ENCODE data around the gene KDELR1. TPM values are rescaled to one million over a fixed set of nuclear protein-coding genes. Genes with fewer than 3 reads are reported as not detected.
A peak's percentile ranks its signal among the peaks of the same experiment; 100 is the strongest.

Gene KDELR1
- total RNA-seq, 1 experiment from 2014 or later: 53.7 TPM

DNA sequence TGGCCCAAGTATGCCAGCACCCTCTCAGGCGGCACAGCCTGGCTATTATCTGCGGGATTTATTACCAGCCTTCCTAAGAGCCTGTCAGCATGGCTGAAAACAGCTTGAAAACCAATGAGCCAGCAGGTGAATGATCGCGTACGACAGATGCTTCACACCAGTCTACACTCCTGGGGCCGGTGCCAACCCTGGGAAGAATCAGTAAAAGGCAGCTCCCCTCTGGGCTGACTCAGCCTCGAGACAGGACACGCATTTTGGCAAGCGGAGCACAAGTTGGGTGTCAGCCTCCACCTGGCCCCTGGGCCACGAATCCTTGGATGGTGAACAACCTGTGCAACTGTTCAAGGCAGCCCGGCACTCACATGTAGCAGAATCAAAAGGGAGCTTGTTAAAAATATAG is 50.4 kb downstream of the KDELR1 start:
- H3K4me3 ChIP-seq (ENCODE audit: low read length): no peak overlapping the region
- no peak overlapping the region for H2AFZ ChIP-seq (ENCODE audit: low read length)
- no peaks in the 10 kb centered on the region for H3K79me2 ChIP-seq (ENCODE audit: low read length)
- H3K27me3 ChIP-seq (ENCODE audit: low read length): no peaks in the 10 kb centered on the region
- no peaks in the 10 kb centered on the region for H3K4me1 ChIP-seq (ENCODE audit: low read length)
- H4K20me1 ChIP-seq (ENCODE audit: insufficient read depth, low read depth, low read length): no peaks in the 10 kb centered on the region
- H3K4me2 ChIP-seq (ENCODE audit: low read depth, low read length, poor library complexity, severe bottlenecking): no peak overlapping the region
- H3K9ac ChIP-seq (ENCODE audit: low read length): no peak overlapping the region
- no peaks in the 10 kb centered on the region for H3K36me3 ChIP-seq (ENCODE audit: insufficient read depth, low read length)
- H3K27ac ChIP-seq (ENCODE audit: low read length): no peak overlapping the region
- no peaks in the 10 kb centered on the region for H3K9me3 ChIP-seq (ENCODE audit: low read length)
- H3K9me2 ChIP-seq (replicated peaks; ENCODE audit: insufficient read depth, low read length): no peaks in the 10 kb centered on the region
- DNase-seq: no peak

DNA sequence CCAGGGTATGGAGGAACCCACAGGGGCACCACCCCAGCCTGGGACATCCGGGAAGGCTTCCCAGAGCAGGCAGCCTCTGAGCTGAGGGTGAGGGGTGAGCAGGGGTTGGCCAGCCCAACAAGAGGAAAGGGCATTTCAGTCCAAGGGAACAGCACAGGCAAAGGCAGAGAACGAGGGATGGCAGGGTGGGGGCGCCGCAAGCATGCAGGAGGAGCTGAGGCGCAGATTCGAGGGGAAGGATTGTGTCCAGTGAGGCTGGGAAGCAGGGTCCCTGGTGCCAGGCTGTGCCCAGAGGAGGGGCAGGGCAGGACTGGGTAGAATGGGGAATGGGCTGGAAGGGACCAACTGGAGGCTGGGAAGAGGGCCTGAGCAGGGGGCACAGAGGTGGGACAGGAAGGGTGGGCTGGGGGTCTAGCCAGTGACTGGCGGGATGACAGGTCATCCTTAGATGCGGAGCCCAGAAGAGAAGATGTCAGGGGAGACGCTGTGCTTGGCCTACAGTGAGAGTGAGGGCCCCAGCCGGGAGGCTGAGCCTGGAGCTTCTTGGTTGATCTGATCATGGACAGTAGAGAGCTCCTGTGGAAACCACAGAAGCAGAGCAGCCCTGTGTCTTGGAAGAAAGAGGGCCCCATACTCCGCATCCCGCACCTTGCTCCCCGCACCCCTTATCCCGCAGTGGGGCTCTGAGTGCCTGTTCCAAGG is 52.4 kb downstream of the KDELR1 start:
- H3K9ac ChIP-seq (ENCODE audit: low read length): no peak overlapping the region
- H3K27me3 ChIP-seq (ENCODE audit: low read length): no peaks in the 10 kb centered on the region

GRCh38 chr19:48338253-48338755 is 53.0 kb downstream of the KDELR1 start:
- Histone ChIP-seq H3K9me2 (replicated peaks; ENCODE audit: insufficient read depth, low read length) (no peaks in the 10 kb centered on the region), H4K20me1 (ENCODE audit: insufficient read depth, low read depth, low read length) (no peaks in the 10 kb centered on the region), H3K9me3 (ENCODE audit: low read length) (no peaks in the 10 kb centered on the region), H3K36me3 (ENCODE audit: insufficient read depth, low read length) (no peaks in the 10 kb centered on the region), H3K27me3 (ENCODE audit: low read length) (no peaks in the 10 kb centered on the region), H3K9ac (ENCODE audit: low read length) (no peak overlapping the region), H3K4me3 (ENCODE audit: low read length) (no peak overlapping the region), H3K4me2 (ENCODE audit: low read depth, low read length, poor library complexity, severe bottlenecking) (no peak overlapping the region), H3K79me2 (ENCODE audit: low read length) (0 out of 2 replicates have a peak, but pooled peaks cover 3% of the 10 kb centered on the region), H2AFZ (ENCODE audit: low read length) (no peak overlapping the region), H3K27ac (ENCODE audit: low read length) (no peak overlapping the region), H3K4me1 (ENCODE audit: low read length) (peaks cover 13% of the 10 kb centered on the region)
- DNase-seq: no peak

More for the DNA sequence above, 52.4 kb downstream of the KDELR1 start:
- no peak for DNase-seq
- Histone ChIP-seq H3K79me2 (ENCODE audit: low read length) (0 out of 2 replicates have a peak, but pooled peaks cover 3% of the 10 kb centered on the region), H3K36me3 (ENCODE audit: insufficient read depth, low read length) (no peaks in the 10 kb centered on the region), H3K4me2 (ENCODE audit: low read depth, low read length, poor library complexity, severe bottlenecking) (no peak overlapping the region), H3K27ac (ENCODE audit: low read length) (no peak overlapping the region), H4K20me1 (ENCODE audit: insufficient read depth, low read depth, low read length) (no peaks in the 10 kb centered on the region), H3K9me3 (ENCODE audit: low read length) (no peaks in the 10 kb centered on the region), H2AFZ (ENCODE audit: low read length) (no peak overlapping the region), H3K4me3 (ENCODE audit: low read length) (no peak overlapping the region), H3K9me2 (replicated peaks; ENCODE audit: insufficient read depth, low read length) (no peaks in the 10 kb centered on the region), H3K4me1 (ENCODE audit: low read length) (peaks cover 9% of the 10 kb centered on the region)

- Histone ChIP-seq H3K36me3 (ENCODE audit: insufficient read depth, low read length) (peaks cover under 1% of the 10 kb centered on the region; the same call in 1 of the 2 replicates), H3K27ac (ENCODE audit: low read length) (peak overlapping the region; percentile 89), H3K9me2 (replicated peaks; ENCODE audit: insufficient read depth, low read length) (no peaks in the 10 kb centered on the region), H3K4me1 (ENCODE audit: low read length) (peaks cover 45% of the 10 kb centered on the region), H3K4me2 (ENCODE audit: low read depth, low read length, poor library complexity, severe bottlenecking) (peak overlapping the region; percentile 78), H2AFZ (ENCODE audit: low read length) (peak overlapping the region; percentile 57; the same call in 1 of the 2 replicates), H3K9ac (ENCODE audit: low read length) (peak overlapping the region; percentile 85), H3K4me3 (ENCODE audit: low read length) (peak overlapping the region; percentile 76), H3K9me3 (ENCODE audit: low read length) (0 out of 2 replicates have a peak, but pooled peaks cover under 1% of the 10 kb centered on the region), H3K27me3 (ENCODE audit: low read length) (no peaks in the 10 kb centered on the region), H4K20me1 (ENCODE audit: insufficient read depth, low read depth, low read length) (no peaks in the 10 kb centered on the region), H3K79me2 (ENCODE audit: low read length) (0 out of 2 replicates have a peak, but pooled peaks cover 3% of the 10 kb centered on the region)
- peak; percentile 98 for DNase-seq
These were observed 57.6 kb downstream of the KDELR1 start for GRCh38 chr19:48333467-48334384.

GRCh38 chr19:48332662-48333466 is 58.5 kb downstream of the KDELR1 start:
- H3K4me2 ChIP-seq (ENCODE audit: low read depth, low read length, poor library complexity, severe bottlenecking): peak overlapping the region; percentile 78
- H3K4me1 ChIP-seq (ENCODE audit: low read length): peaks cover 49% of the 10 kb centered on the region
- peak overlapping the region; percentile 89 for H3K27ac ChIP-seq (ENCODE audit: low read length)
- H3K9me3 ChIP-seq (ENCODE audit: low read length): 0 out of 2 replicates have a peak, but pooled peaks cover 4% of the 10 kb centered on the region
- H3K9me2 ChIP-seq (replicated peaks; ENCODE audit: insufficient read depth, low read length): no peaks in the 10 kb centered on the region
- DNase-seq: peak; percentile 99
- no peaks in the 10 kb centered on the region for H4K20me1 ChIP-seq (ENCODE audit: insufficient read depth, low read depth, low read length)
- H3K4me3 ChIP-seq (ENCODE audit: low read length): peak overlapping the region; percentile 76
- no peak overlapping the region for H2AFZ ChIP-seq (ENCODE audit: low read length)
- H3K27me3 ChIP-seq (ENCODE audit: low read length): no peaks in the 10 kb centered on the region
- peak overlapping the region; percentile 85 for H3K9ac ChIP-seq (ENCODE audit: low read length)
- peaks cover 6% of the 10 kb centered on the region for H3K36me3 ChIP-seq (ENCODE audit: insufficient read depth, low read length)
- 0 out of 2 replicates have a peak, but pooled peaks cover 3% of the 10 kb centered on the region for H3K79me2 ChIP-seq (ENCODE audit: low read length)

Other genes with a start within 250 kb of the KDELR1 start
- 50.1 and 95.1 TPM in 2 replicates for gene LIG1, start 221.2 kb downstream of the KDELR1 start, total RNA-seq (2014; rRNA removed; shearing (Covaris generic); ENCODE audit: low replicate concordance)
- 2.3 and 6.2 TPM in 2 replicates for gene ZSWIM9, start 220.9 kb downstream of the KDELR1 start, total RNA-seq (2014; rRNA removed; shearing (Covaris generic); ENCODE audit: low replicate concordance)
- 72.3 and 137 TPM in 2 replicates for gene CARD8, start 135.6 kb downstream of the KDELR1 start, total RNA-seq (2014; rRNA removed; shearing (Covaris generic); ENCODE audit: low replicate concordance)
- gene ZNF114, start 121.5 kb downstream of the KDELR1 start, total RNA-seq (2014; rRNA removed; shearing (Covaris generic); ENCODE audit: low replicate concordance): not detected in 2 replicates
- 64.7 and 77.3 TPM in 2 replicates for gene EMP3, start 66.0 kb downstream of the KDELR1 start, total RNA-seq (2014; rRNA removed; shearing (Covaris generic); ENCODE audit: low replicate concordance)
- 7.8 and 10.4 TPM in 2 replicates for gene TMEM143, start 27.6 kb downstream of the KDELR1 start, total RNA-seq (2014; rRNA removed; shearing (Covaris generic); ENCODE audit: low replicate concordance)
- not detected in 2 replicates for gene SYNGR4, start 27.2 kb downstream of the KDELR1 start, total RNA-seq (2014; rRNA removed; shearing (Covaris generic); ENCODE audit: low replicate concordance)
- gene GRIN2D, start 2.1 kb upstream of the KDELR1 start, total RNA-seq (2014; rRNA removed; shearing (Covaris generic); ENCODE audit: low replicate concordance): not detected in 2 replicates
- gene GRWD1, start 54.4 kb upstream of the KDELR1 start, total RNA-seq (2014; rRNA removed; shearing (Covaris generic); ENCODE audit: low replicate concordance): 15.9 and 22.2 TPM in 2 replicates
- gene KCNJ14, start 64.0 kb upstream of the KDELR1 start, total RNA-seq (2014; rRNA removed; shearing (Covaris generic); ENCODE audit: low replicate concordance): 0.69 and 1.1 TPM in 2 replicates
- 32.5 and 60.4 TPM in 2 replicates for gene CYTH2, start 77.8 kb upstream of the KDELR1 start, total RNA-seq (2014; rRNA removed; shearing (Covaris generic); ENCODE audit: low replicate concordance)
- gene LMTK3, start 120.3 kb upstream of the KDELR1 start, total RNA-seq (2014; rRNA removed; shearing (Covaris generic); ENCODE audit: low replicate concordance): 0.54 TPM in 1 of 2 replicates, not detected in the other
- not detected in 2 replicates for gene SULT2B1, start 160.6 kb upstream of the KDELR1 start, total RNA-seq (2014; rRNA removed; shearing (Covaris generic); ENCODE audit: low replicate concordance)
- gene SPACA4, start 215.2 kb upstream of the KDELR1 start, total RNA-seq (2014; rRNA removed; shearing (Covaris generic); ENCODE audit: low replicate concordance): not detected in 2 replicates
- 1.0 and 1.2 TPM in 2 replicates for gene FAM83E, start 223.5 kb upstream of the KDELR1 start, total RNA-seq (2014; rRNA removed; shearing (Covaris generic); ENCODE audit: low replicate concordance)
- gene RPL18, start 227.6 kb upstream of the KDELR1 start, total RNA-seq (2014; rRNA removed; shearing (Covaris generic); ENCODE audit: low replicate concordance): 3,031 and 4,148 TPM in 2 replicates
- 23.0 and 30.6 TPM in 2 replicates for gene SPHK2, start 228.0 kb upstream of the KDELR1 start, total RNA-seq (2014; rRNA removed; shearing (Covaris generic); ENCODE audit: low replicate concordance)
- 8.5 and 16.4 TPM in 2 replicates for gene DBP, start 245.8 kb upstream of the KDELR1 start, total RNA-seq (2014; rRNA removed; shearing (Covaris generic); ENCODE audit: low replicate concordance)